Heart left ventricle (tissue), 13 donors: Measurements from ENCODE around the gene MKRN1.

Source experiments
- POLR2A ChIP-seq, 2 donors: fragments of 450-650 bp; IDR thresholded peaks; one replicate each; pipeline ENCODE4 v1.6.1; 2017; ENCODE audit warnings: antibody characterized with exemption in 2 of 2, mild to moderate bottlenecking in 2 of 2, moderate library complexity in 2 of 2
- TF ChIP-seq, protein P1 (sequence below), 12 donors: fragments of 200-600 bp; sonication (generic) in 4 of 12; IDR thresholded peaks; one replicate each; pipeline versions ENCODE4 v1.5.0 to v1.8.0; 2018 to 2022; ENCODE audit warnings: antibody characterized with exemption in 12 of 12, mild to moderate bottlenecking in 5 of 12
- donor health status: ischemic (EF 13 %, LVEDD 7.1; RV severe dilation, severe dysfunction).
- donor health status: DM: no; HTN: yes; CAD: no.
- donor health status: DM: no; HTN: no; CAD: no.
- donor health status: ischemic (EF 25% LVEDD 6.9; RV normal size, moderate dysfunction).
- donor health status: ischemic (EF 25% LVEDD 5.7; RV mildly dilated, moderate dysfunction).
- donor health status: ischemic (EF 35%, LVEDD 5.7; RV mildly dilated, moderate dysfunction).
- donor health status: nonischemic (EF 11% LVEDD 7.7; RV severe dilation, severe dysfunction).
- donor health status: DM: yes; HTN: yes; CAD: no.
- donor health status: PGD.
- donor health status: ischemic (EF 29% LVEDD 5.4; RV normal size, mild dysfunction).
- donor health status: nonischemic (EF 23%, LVEDD 6.1; RV moderate dilation, normal function).

DNA sequence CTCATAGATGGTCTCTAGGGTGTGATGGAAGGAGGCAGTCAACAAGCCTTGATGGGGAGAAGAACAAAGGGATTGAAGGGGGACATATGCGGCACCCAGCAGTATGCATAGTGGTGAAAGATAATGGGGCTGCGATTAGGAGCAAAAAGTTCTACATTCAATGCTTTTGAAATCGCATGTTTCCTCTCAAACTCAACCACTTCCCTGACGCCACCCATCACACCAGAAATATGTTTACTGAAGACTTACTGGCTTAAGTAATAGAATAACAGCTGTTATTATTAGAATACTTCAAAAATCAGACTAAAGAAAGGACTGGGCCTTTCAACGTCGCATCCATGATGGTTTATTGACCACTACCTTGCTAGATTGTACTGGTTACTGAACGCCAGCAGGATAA lies 31.5 kb downstream of the MKRN1 start:
- no peak for TF ChIP-seq POLR2A (IDR thresholded peaks at IDR 0.05)
- TF ChIP-seq, protein P1, sequence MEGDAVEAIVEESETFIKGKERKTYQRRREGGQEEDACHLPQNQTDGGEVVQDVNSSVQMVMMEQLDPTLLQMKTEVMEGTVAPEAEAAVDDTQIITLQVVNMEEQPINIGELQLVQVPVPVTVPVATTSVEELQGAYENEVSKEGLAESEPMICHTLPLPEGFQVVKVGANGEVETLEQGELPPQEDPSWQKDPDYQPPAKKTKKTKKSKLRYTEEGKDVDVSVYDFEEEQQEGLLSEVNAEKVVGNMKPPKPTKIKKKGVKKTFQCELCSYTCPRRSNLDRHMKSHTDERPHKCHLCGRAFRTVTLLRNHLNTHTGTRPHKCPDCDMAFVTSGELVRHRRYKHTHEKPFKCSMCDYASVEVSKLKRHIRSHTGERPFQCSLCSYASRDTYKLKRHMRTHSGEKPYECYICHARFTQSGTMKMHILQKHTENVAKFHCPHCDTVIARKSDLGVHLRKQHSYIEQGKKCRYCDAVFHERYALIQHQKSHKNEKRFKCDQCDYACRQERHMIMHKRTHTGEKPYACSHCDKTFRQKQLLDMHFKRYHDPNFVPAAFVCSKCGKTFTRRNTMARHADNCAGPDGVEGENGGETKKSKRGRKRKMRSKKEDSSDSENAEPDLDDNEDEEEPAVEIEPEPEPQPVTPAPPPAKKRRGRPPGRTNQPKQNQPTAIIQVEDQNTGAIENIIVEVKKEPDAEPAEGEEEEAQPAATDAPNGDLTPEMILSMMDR (IDR thresholded peaks at IDR 0.05), result no peak
